ENCODE measurements around the gene KCNMB1.

The KCNMB1 gene

GRCh38 chr5:170342153-170342725 lies 46.9 kb downstream of the KCNMB1 start:
- no peak for DNase-seq (ENCODE audit: extremely low spot score)
- POLR2A ChIA-PET: no interaction called here
- CTCF ChIA-PET: interaction anchor here (1.1 to 1.5 kb wide), 2 partner anchors 76 to 116 kb away, joined by 3 to 4 read pairs; no protein-coding TSS in a partner anchor
- TF ChIP-seq L3MBTL2 (conservative IDR thresholded peaks at IDR 0.05) (no peak), FOXK2 (IDR thresholded peaks at IDR 0.05) (no peak), SUZ12 (IDR thresholded peaks at IDR 0.05) (no peak), SP1 (IDR thresholded peaks at IDR 0.05) (no peak), LEF1 (IDR thresholded peaks at IDR 0.05; ENCODE audit: borderline replicate concordance) (no peak), FOXA1 (IDR thresholded peaks at IDR 0.05) (no peak), PKNOX1 (IDR thresholded peaks at IDR 0.05) (no peak)

GRCh38 chr5:170341545-170341944 lies 47.6 kb downstream of the KCNMB1 start:
- ChIA-PET CTCF (interaction anchor here (1.5 kb wide), 1 partner anchor 115 kb away, joined by 4 read pairs; no protein-coding TSS in a partner anchor), POLR2A (no interaction called here)
- DNase-seq (ENCODE audit: extremely low spot score): no peak
- TF ChIP-seq NFRKB (IDR thresholded peaks at IDR 0.05): no peak
- no peak for TF ChIP-seq ZNF384 (IDR thresholded peaks at IDR 0.05)
- TF ChIP-seq HDGF (IDR thresholded peaks at IDR 0.05; ENCODE audit: borderline replicate concordance): no peak
- no peak for TF ChIP-seq PKNOX1 (IDR thresholded peaks at IDR 0.05)
- no peak for TF ChIP-seq LEF1 (IDR thresholded peaks at IDR 0.05; ENCODE audit: borderline replicate concordance)
- TF ChIP-seq ELF4 (IDR thresholded peaks at IDR 0.05): no peak
- no peak for TF ChIP-seq SP1 (IDR thresholded peaks at IDR 0.05)
- no peak for TF ChIP-seq FOXK2 (IDR thresholded peaks at IDR 0.05)
- no peak for TF ChIP-seq FOXA1 (IDR thresholded peaks at IDR 0.05)
- no peak for TF ChIP-seq CTBP1 (IDR thresholded peaks at IDR 0.05; ENCODE audit: borderline replicate concordance)
- no peak for TF ChIP-seq TARDBP (IDR thresholded peaks at IDR 0.05)
- TF ChIP-seq BHLHE40 (IDR thresholded peaks at IDR 0.05; ENCODE audit: borderline replicate concordance): no peak
- no peak for TF ChIP-seq SUZ12 (IDR thresholded peaks at IDR 0.05)
- no peak for TF ChIP-seq FOXM1 (IDR thresholded peaks at IDR 0.05; ENCODE audit: borderline replicate concordance)
- no peak for TF ChIP-seq ARNT (IDR thresholded peaks at IDR 0.05)
- TF ChIP-seq L3MBTL2 (conservative IDR thresholded peaks at IDR 0.05): no peak

GRCh38 chr5:170339780-170340167 lies 49.4 kb downstream of the KCNMB1 start:
- no peak for DNase-seq (ENCODE audit: extremely low spot score)
- POLR2A ChIA-PET: no interaction called here

GRCh38 chr5:170338933-170339779 lies 50.0 kb downstream of the KCNMB1 start:
- TF ChIP-seq LEF1 (IDR thresholded peaks at IDR 0.05; ENCODE audit: borderline replicate concordance): no peak
- no peak for TF ChIP-seq BHLHE40 (IDR thresholded peaks at IDR 0.05; ENCODE audit: borderline replicate concordance)
- no peak for TF ChIP-seq FOXA1 (IDR thresholded peaks at IDR 0.05)
- TF ChIP-seq ARNT (IDR thresholded peaks at IDR 0.05): no peak
- no peak for TF ChIP-seq CTBP1 (IDR thresholded peaks at IDR 0.05; ENCODE audit: borderline replicate concordance)
- TF ChIP-seq L3MBTL2 (conservative IDR thresholded peaks at IDR 0.05): no peak
- no peak for TF ChIP-seq SUZ12 (IDR thresholded peaks at IDR 0.05)
- no peak for TF ChIP-seq HDGF (IDR thresholded peaks at IDR 0.05; ENCODE audit: borderline replicate concordance)
- no peak for TF ChIP-seq FOXK2 (IDR thresholded peaks at IDR 0.05)
- TF ChIP-seq SP1 (IDR thresholded peaks at IDR 0.05): no peak
- no peak for TF ChIP-seq NFRKB (IDR thresholded peaks at IDR 0.05)
- no peak for TF ChIP-seq ZNF384 (IDR thresholded peaks at IDR 0.05)
- no peak for TF ChIP-seq PKNOX1 (IDR thresholded peaks at IDR 0.05)
- no peak for TF ChIP-seq TARDBP (IDR thresholded peaks at IDR 0.05)
- no peak for TF ChIP-seq FOXM1 (IDR thresholded peaks at IDR 0.05; ENCODE audit: borderline replicate concordance)
- TF ChIP-seq ELF4 (IDR thresholded peaks at IDR 0.05): no peak
- CTCF ChIA-PET: interaction anchor here (0.6 to 2.1 kb wide), 5 partner anchors 64 to 130 kb away, joined by 3 to 14 read pairs (median 3); no protein-coding TSS in a partner anchor
- no peak for DNase-seq (ENCODE audit: extremely low spot score)
- POLR2A ChIA-PET: no interaction called here

More at GRCh38 chr5:170339780-170340167, 49.4 kb downstream of the KCNMB1 start:
- CTCF ChIA-PET: interaction anchor here (1.5 to 2.1 kb wide), 2 partner anchors 72 to 114 kb away, joined by 5 to 14 read pairs; no protein-coding TSS in a partner anchor
- TF ChIP-seq SUZ12 (IDR thresholded peaks at IDR 0.05): no peak
- no peak for TF ChIP-seq ARNT (IDR thresholded peaks at IDR 0.05)
- TF ChIP-seq LEF1 (IDR thresholded peaks at IDR 0.05; ENCODE audit: borderline replicate concordance): no peak
- TF ChIP-seq CTBP1 (IDR thresholded peaks at IDR 0.05; ENCODE audit: borderline replicate concordance): no peak

GRCh38 chr5:170338291-170338690 lies 50.9 kb downstream of the KCNMB1 start:
- TF ChIP-seq ARNT (IDR thresholded peaks at IDR 0.05): no peak
- TF ChIP-seq SP1 (IDR thresholded peaks at IDR 0.05): no peak
- no peak for TF ChIP-seq LEF1 (IDR thresholded peaks at IDR 0.05; ENCODE audit: borderline replicate concordance)
- no peak for TF ChIP-seq FOXA1 (IDR thresholded peaks at IDR 0.05)
- no peak for TF ChIP-seq BHLHE40 (IDR thresholded peaks at IDR 0.05; ENCODE audit: borderline replicate concordance)
- TF ChIP-seq HDGF (IDR thresholded peaks at IDR 0.05; ENCODE audit: borderline replicate concordance): no peak
- TF ChIP-seq PKNOX1 (IDR thresholded peaks at IDR 0.05): no peak
- TF ChIP-seq SUZ12 (IDR thresholded peaks at IDR 0.05): no peak
- no peak for TF ChIP-seq TARDBP (IDR thresholded peaks at IDR 0.05)
- no peak for TF ChIP-seq FOXK2 (IDR thresholded peaks at IDR 0.05)
- no peak for TF ChIP-seq NFRKB (IDR thresholded peaks at IDR 0.05)
- no peak for TF ChIP-seq L3MBTL2 (conservative IDR thresholded peaks at IDR 0.05)
- no peak for TF ChIP-seq CTBP1 (IDR thresholded peaks at IDR 0.05; ENCODE audit: borderline replicate concordance)
- no peak for TF ChIP-seq FOXM1 (IDR thresholded peaks at IDR 0.05; ENCODE audit: borderline replicate concordance)
- TF ChIP-seq ELF4 (IDR thresholded peaks at IDR 0.05): no peak
- no peak for TF ChIP-seq ZNF384 (IDR thresholded peaks at IDR 0.05)
- ChIA-PET CTCF (interaction anchor here (0.6 to 2.1 kb wide), 5 partner anchors 65 to 131 kb away, joined by 3 to 14 read pairs (median 3); no protein-coding TSS in a partner anchor), POLR2A (no interaction called here)

More at GRCh38 chr5:170338291-170338690, 50.9 kb downstream of the KCNMB1 start:
- no peak for DNase-seq (ENCODE audit: extremely low spot score)

All from HEK293T (cell line).